HG03565 (cell line): ENCODE results near the gene MGAT4A.
"Not testable (repeated sequence)": the region's sequence is repeated elsewhere in the genome, so short reads cannot be mapped to it uniquely, and the experiment has no call there.

Experiments used
- ATAC-seq: cut with Tn5 transposase; IDR thresholded peaks from one replicate; pipeline ENCODE4 v1.9.1; 2021; ENCODE audit warnings: mild to moderate bottlenecking, moderate library complexity; ENCODE audit not compliant: unreplicated experiment

Gene MGAT4A

GRCh38 chr2:98730707-98731040, 258 bp downstream of the MGAT4A start:
- peak; percentile 38 for ATAC-seq

- ATAC-seq, result no peak
Measured at GRCh38 chr2:98730053-98730706, 752 bp downstream of the MGAT4A start.

- no peak for ATAC-seq
Measured at GRCh38 chr2:98729652-98730051, 1.3 kb downstream of the MGAT4A start.

- ATAC-seq, result not testable (repeated sequence)
Measured at GRCh38 chr2:98728088-98728718, 2.7 kb downstream of the MGAT4A start.

DNA sequence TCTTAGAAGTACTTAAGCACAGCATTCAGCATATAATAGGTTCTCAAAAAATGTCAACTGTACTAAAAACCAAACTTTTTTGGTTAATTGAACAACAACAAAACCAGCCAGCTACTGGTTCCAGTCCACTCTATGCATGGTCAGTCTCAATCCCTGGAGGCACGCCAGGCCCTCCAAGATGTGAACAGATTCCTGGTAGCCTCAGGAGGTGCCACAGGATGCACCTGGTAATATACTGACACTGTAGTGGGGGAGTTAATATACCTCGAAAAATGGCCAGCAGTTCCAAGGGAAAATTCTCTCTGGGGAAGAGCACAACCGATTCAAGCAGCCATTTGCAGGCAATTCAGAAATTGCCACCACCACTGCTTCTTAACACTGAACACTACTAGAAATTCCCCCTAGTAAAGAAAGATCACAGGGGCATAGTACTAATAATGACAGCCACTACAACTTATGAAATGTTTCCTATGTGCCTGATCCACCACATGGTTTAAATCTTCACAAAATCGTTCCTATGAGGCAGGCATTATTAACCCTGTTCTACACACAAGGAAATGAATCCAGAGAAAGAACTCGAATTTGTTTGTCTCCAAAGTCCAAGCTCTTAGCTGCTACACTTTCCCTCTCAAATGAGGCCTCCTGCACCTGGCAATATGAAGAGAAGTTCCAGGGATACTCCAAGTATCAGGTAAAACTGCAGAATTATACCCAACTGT, 3.4 kb downstream of the MGAT4A start:
- ATAC-seq, result no peak

DNA sequence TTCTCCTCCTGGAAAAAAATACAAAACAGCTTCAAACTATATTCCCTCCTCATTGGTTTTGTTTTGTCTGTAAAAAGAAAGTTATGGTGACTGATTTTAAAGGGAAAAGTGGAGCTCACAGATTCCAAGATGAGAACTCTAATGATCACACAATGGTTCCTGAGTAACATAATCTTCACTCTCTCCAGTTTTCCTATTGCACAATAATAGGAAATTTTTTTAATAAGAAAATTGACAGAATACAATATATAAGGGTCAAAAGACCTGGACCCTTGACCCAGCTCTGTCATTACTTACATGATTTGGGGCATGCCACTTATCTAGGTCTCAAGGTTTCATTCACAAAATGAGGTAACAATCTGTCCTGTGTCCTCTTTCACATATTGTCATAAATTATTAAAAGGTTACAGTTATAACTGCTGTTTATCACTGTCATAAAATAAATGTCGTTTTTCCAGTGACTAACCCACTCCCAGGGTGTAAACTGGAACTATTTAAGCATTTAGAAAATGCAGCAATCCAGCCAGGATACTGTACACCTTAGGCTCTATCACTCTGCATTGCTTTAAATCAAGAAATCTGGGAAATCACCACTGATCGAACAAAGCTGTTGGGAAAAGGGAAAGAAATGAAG, 4.1 kb downstream of the MGAT4A start:
- no peak for ATAC-seq

DNA sequence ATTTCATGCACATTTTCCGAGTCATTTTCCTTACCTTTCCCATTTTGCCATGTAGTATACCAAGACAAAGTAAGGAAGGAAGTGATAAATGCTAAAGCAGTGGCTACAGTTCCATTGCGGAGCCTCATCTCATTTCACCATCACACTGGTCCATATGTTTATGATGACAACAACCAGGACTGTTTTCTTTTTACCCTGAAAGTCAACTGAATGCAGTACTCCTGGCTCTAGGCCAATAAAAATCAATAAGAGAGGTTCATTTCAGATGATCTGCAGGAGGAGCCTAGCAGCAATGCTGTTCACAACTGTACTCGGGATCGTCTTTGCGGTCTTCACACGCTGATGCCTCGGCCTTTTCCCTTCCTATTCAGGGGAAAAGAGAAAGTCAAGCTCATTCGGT, 4.7 kb downstream of the MGAT4A start:
- no peak for ATAC-seq

GRCh38 chr2:98720286-98720685, 10.6 kb downstream of the MGAT4A start:
- ATAC-seq, result no peak

- no peak for ATAC-seq
Measured at GRCh38 chr2:98717621-98718020, 13.3 kb downstream of the MGAT4A start.

GRCh38 chr2:98716786-98717185, 14.1 kb downstream of the MGAT4A start:
- ATAC-seq, result no peak

DNA sequence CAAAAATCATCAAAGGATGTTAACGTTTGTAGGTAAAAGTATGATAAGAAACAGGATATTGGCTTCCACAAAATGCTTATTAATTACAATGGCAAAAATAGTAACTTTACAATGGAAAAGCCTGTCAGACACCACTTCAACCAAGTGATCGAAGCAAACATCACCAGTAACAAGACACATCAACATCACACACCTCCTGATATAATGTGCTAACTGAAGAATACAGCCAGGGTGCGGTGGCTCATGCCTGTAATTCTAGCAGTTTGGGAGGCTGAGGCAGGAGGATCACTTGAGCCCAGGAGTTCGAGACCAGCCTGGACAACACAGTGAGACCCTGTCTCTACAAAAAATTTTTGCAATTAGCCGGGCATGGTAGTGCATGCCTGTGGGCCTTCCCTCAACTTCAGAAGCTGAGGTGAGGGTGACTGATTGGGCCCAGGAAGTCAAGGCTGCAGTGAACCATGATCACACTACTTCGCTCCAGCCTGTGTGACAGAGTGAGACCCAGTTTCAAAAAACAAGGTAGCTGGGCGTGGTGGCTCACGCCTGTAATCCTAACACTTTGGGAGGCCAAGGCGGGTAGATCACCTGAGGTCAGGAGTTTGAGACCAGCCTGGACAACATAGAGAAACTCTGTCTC, 15.0 kb downstream of the MGAT4A start:
- ATAC-seq, result no peak

DNA sequence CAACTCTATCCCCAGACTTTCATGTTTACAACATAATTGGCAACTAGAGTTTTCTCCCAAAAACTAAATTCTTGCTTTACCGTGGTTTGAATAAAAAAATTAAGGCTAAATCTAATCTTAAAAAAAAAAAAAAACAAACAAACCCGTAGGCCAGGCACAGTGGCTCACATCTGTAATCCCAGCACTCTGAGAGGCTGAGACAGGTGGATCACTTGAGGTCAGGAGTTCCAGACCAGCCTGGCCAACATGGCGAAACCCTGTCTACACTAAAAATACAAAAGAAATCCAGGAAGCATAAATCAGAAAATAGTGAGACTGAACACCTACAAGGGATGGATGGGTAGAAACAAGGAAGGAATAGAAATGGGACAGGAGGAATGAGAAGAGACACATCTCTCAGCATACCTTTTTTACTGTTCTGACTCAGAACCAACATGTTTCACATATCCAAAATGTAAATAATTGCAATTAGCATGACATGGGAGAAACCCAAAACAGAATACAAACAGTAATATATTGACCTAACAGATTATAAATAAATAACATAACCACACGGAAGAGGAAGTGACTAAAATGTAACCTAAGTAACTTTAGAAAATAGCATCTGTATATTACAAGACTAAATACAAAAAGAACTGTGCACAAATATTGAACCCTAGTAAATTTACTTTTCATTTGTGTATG, 17.5 kb downstream of the MGAT4A start:
- ATAC-seq, result peak; percentile 82

DNA sequence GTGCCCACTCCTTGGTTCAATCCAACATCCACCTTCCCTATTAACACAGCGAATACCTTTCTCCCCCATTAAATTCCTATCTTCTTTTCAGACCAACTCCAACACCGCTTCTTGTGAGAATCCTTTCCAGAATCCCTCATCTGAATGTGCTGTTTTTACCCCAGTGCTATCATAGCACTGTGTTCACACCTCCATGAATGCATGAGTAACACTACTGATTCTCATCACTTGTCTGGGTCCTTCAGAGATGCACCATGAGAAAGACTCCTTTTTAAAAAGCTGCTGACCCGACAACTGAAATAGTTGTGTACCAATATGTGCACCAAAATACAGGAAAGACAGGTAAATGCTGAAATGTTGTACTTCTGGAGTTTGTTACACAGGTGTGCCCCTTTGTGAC, 18.8 kb downstream of the MGAT4A start:
- no peak for ATAC-seq

DNA sequence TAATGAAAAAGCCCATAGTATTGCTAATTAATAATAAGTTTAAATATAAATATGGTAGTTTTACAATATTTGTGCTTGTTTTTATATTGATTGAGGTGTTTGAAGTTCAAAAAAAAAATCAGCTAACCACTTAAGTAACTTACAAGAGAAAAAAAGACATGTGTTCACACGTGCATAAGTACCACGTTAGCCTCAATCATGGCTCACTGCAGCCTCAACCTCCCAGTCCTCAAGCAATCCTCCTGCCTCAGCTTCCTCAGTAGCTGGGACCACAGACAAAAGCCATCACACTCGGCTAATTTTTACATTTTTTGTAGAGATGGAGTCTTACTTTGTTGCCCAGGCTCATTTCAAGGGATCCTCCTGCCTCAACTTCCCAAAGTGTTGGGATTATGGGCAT, 19.4 kb downstream of the MGAT4A start:
- ATAC-seq, result no peak

- ATAC-seq, result no peak
Measured at GRCh38 chr2:98710734-98711133, 20.2 kb downstream of the MGAT4A start.

- ATAC-seq, result no peak
Measured at GRCh38 chr2:98709535-98709934, 21.4 kb downstream of the MGAT4A start.

GRCh38 chr2:98708396-98709186, 22.3 kb downstream of the MGAT4A start:
- ATAC-seq, result no peak

- ATAC-seq, result no peak
Measured at GRCh38 chr2:98706591-98706990, 24.3 kb downstream of the MGAT4A start.

DNA sequence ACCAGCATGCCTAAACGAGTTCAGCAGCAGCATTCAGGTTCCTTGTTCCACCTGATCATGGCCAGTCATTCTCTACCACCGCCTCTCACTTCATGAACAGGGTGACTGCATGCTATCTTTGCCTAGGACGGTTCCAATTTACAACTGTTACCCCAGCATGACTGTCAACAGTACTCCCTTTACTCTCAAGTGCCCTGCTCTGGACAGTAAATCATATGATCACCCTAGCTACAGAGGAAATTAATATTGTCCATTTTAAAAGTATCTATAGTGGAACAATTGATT, 25.7 kb downstream of the MGAT4A start:
- no peak for ATAC-seq
